Hematopoietic multipotent progenitor cell (in vitro differentiated cells): ENCODE data around the gene ADCYAP1. TPM values are rescaled to one million over a fixed set of nuclear protein-coding genes. Genes with fewer than 3 reads are reported as not detected.

Experiments used
- DNase-seq, 3 donors: peaks; one replicate each; pipeline ENCODE4 v3.0.0-alpha.2; 2011 to 2015; ENCODE audit warnings: low read depth in 2 of 3, low spot score in 2 of 3
- total RNA-seq: library from RNA; depleted of rRNA; stranded (reverse); fragments of >200 nt; gene quantifications from one replicate; pipeline ENCODE4 v1.2.3, GENCODE V29; 2012

The ADCYAP1 gene
- total RNA-seq, 1 donor = 0.27 TPM

GRCh38 chr18:959854-960253, 55.2 kb downstream of the ADCYAP1 start:
- no peak for DNase-seq

Other genes starting within 250 kb of the ADCYAP1 start
- gene TYMS, start 247.2 kb upstream of the ADCYAP1 start, total RNA-seq = 22.6 TPM
- 84.0 TPM for gene ENOSF1, start 192.2 kb upstream of the ADCYAP1 start, total RNA-seq
- gene YES1, start 92.6 kb upstream of the ADCYAP1 start, total RNA-seq = 23.2 TPM